Non-pigmented ciliary epithelial cell (primary cell): Measurements from ENCODE around the gene ZNF133.

Experiments
- DNase-seq: peaks from one replicate; pipeline ENCODE4 v3.0.0-alpha.2; 2010; ENCODE audit warnings: low read depth

ZNF133 gene

GRCh38 chr20:18361678-18362077, 73.4 kb downstream of the ZNF133 start:
- DNase-seq: no peak

GRCh38 chr20:18362916-18363315, 74.6 kb downstream of the ZNF133 start:
- no peak for DNase-seq

- no peak for DNase-seq
Observed at GRCh38 chr20:18363708-18364107, 75.4 kb downstream of the ZNF133 start.

- no peak for DNase-seq
Observed at GRCh38 chr20:18364768-18365167, 76.4 kb downstream of the ZNF133 start.
